NCI-H146 (cell line): ENCODE results near the gene PHACTR4.
"Not testable (repeated sequence)": the region's sequence is repeated elsewhere in the genome, so short reads cannot be mapped to it uniquely, and the experiment has no call there.

Experiments used
- DNase-seq: peaks from one replicate; lab custom pipeline; 2025; lab: John Stamatoyannopoulos, UW

The PHACTR4 gene

GRCh38 chr1:28371010-28371377 lies 1.5 kb downstream of the PHACTR4 start:
- DNase-seq = no peak

- not testable (repeated sequence) for DNase-seq
Measured at GRCh38 chr1:28373450-28373849, 3.9 kb downstream of the PHACTR4 start.

- no peak for DNase-seq
Measured at GRCh38 chr1:28374297-28374696, 4.8 kb downstream of the PHACTR4 start.

- not testable (repeated sequence) for DNase-seq
Measured at GRCh38 chr1:28375598-28375997, 6.1 kb downstream of the PHACTR4 start.

- not testable (repeated sequence) for DNase-seq
Measured at GRCh38 chr1:28376195-28376594, 6.7 kb downstream of the PHACTR4 start.

- DNase-seq = no peak
Measured at GRCh38 chr1:28378906-28379305, 9.4 kb downstream of the PHACTR4 start.

GRCh38 chr1:28380394-28380793 lies 10.9 kb downstream of the PHACTR4 start:
- no peak for DNase-seq

- not testable (repeated sequence) for DNase-seq
Measured at GRCh38 chr1:28383785-28384184, 14.2 kb downstream of the PHACTR4 start.

GRCh38 chr1:28392027-28392652 lies 22.6 kb downstream of the PHACTR4 start:
- no peak for DNase-seq

GRCh38 chr1:28394136-28394535 lies 24.6 kb downstream of the PHACTR4 start:
- DNase-seq = no peak

GRCh38 chr1:28395181-28395580 lies 25.6 kb downstream of the PHACTR4 start:
- no peak for DNase-seq

- no peak for DNase-seq
Measured at GRCh38 chr1:28401760-28402159, 32.2 kb downstream of the PHACTR4 start.

- no peak for DNase-seq
Measured at GRCh38 chr1:28409090-28409489, 39.5 kb downstream of the PHACTR4 start.

- no peak for DNase-seq
Measured at GRCh38 chr1:28411656-28412055, 42.1 kb downstream of the PHACTR4 start.

- DNase-seq = no peak
Measured at GRCh38 chr1:28412731-28413130, 43.2 kb downstream of the PHACTR4 start.

GRCh38 chr1:28416509-28417194 lies 47.1 kb downstream of the PHACTR4 start:
- no peak for DNase-seq

- DNase-seq = peak; percentile 12
Measured at GRCh38 chr1:28417441-28417922, 47.9 kb downstream of the PHACTR4 start.

- no peak for DNase-seq
Measured at GRCh38 chr1:28417926-28418637, 48.5 kb downstream of the PHACTR4 start.

GRCh38 chr1:28421744-28422143 lies 52.2 kb downstream of the PHACTR4 start:
- DNase-seq = no peak

GRCh38 chr1:28426831-28427230 lies 57.3 kb downstream of the PHACTR4 start:
- no peak for DNase-seq

- DNase-seq = no peak
Measured at GRCh38 chr1:28428012-28428411, 58.5 kb downstream of the PHACTR4 start.

GRCh38 chr1:28428990-28429520 lies 59.5 kb downstream of the PHACTR4 start:
- DNase-seq = no peak
